ENCODE data around the gene TRIM8.
"Not testable (repeated sequence)": the region's sequence is repeated elsewhere in the genome, so short reads cannot be mapped to it uniquely, and the experiment has no call there.

The TRIM8 gene

GRCh38 chr10:102657451-102657850 is 13.2 kb downstream of the TRIM8 start:
- DNase-seq = no peak
- H3K27me3 Mint-ChIP-seq = no peaks in the 10 kb centered on the region
- H3K9me3 Mint-ChIP-seq = no peaks in the 10 kb centered on the region
- H3K4me1 Mint-ChIP-seq = peaks cover 61% of the 10 kb centered on the region
- peak overlapping the region; percentile 72 for H3K27ac Mint-ChIP-seq
- H3K36me3 Mint-ChIP-seq (ENCODE audit: low read depth) = peaks cover 36% of the 10 kb centered on the region
- ATAC-seq = no peak
- H3K4me3 Mint-ChIP-seq = no peak overlapping the region

GRCh38 chr10:102657984-102658724 is 13.9 kb downstream of the TRIM8 start:
- peaks cover 29% of the 10 kb centered on the region for H3K36me3 Mint-ChIP-seq (ENCODE audit: low read depth)
- H3K27ac Mint-ChIP-seq = peak overlapping the region; percentile 72
- H3K27me3 Mint-ChIP-seq = no peaks in the 10 kb centered on the region
- no peak for DNase-seq
- H3K4me3 Mint-ChIP-seq = no peak overlapping the region
- H3K9me3 Mint-ChIP-seq = no peaks in the 10 kb centered on the region
- no peak for ATAC-seq
- H3K4me1 Mint-ChIP-seq = peaks cover 55% of the 10 kb centered on the region

DNA sequence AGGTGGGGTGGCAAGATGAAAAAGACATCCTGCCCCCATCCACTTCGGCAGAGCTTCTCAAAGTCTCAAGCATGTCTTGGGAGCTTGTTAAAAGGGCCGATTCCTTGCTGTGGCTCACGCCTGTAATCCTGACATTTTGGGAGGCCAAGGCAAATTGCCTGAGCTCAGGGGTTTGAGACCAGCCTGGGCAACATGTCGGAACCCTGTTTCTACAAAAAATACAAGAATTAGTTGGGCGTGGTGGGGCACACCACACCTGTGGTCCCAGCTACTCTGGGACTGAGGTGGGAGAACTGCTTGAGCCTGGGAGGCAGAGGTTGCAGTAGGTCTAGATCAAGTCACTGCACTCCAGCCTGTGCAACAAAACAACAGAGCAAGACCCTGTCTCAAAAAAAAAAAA is 14.5 kb downstream of the TRIM8 start:
- Mint-ChIP-seq H3K36me3 (ENCODE audit: low read depth) (peaks cover 23% of the 10 kb centered on the region), H3K4me1 (peaks cover 49% of the 10 kb centered on the region), H3K9me3 (no peaks in the 10 kb centered on the region), H3K27ac (no peak overlapping the region), H3K27me3 (no peaks in the 10 kb centered on the region), H3K4me3 (no peak overlapping the region)
- ATAC-seq (no peak), DNase-seq (no peak)

DNA sequence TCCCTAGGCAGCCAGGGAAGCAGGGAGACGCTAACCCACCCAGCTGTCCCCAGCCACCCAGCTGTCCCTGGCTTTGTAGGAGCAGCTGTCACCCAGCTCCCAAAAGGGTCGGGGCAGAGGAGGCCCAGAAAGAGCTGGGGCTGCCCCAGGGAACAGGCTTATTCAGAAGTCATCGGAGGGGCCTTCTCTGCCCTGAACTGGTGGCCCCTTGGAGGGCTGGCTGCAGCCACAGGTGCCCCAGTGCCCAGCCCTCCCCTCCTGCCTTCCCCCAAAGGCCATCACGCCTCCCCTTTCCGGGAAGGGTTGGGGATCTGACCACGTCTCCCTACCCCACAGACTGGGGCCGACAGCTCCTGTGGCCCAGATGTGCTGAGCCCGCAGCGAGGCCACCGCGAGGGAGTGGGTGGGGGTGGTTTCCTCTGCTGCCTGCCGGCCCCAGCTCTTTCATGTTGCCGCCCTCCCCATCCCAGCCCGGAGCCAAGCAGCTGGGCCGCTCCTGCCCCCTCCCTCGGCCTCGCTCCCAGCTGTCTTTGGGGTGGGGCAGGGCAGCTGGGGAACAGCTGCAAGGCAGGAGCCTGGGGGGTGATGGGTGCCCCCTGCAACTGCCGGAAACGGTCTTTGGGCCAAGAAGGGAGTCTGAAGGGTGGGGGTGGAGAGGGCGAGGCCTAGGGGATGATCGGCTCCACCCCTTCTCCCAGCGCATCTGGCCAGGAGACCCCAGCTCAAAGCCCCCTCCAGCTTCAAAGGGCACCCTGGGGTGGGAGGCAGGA is 16.8 kb downstream of the TRIM8 start:
- peaks cover 48% of the 10 kb centered on the region for H3K4me1 Mint-ChIP-seq
- ATAC-seq (peak; percentile 81), DNase-seq (peak; percentile 85)
- no peaks in the 10 kb centered on the region for H3K27me3 Mint-ChIP-seq
- H3K36me3 Mint-ChIP-seq (ENCODE audit: low read depth) = peaks cover 10% of the 10 kb centered on the region
- H3K27ac Mint-ChIP-seq = peak overlapping the region; percentile 86
- peak overlapping the region; percentile 69 for H3K4me3 Mint-ChIP-seq
- no peaks in the 10 kb centered on the region for H3K9me3 Mint-ChIP-seq

GRCh38 chr10:102661658-102662028 is 17.4 kb downstream of the TRIM8 start:
- ATAC-seq = peak; percentile 67
- peak; percentile 43 for DNase-seq
- no peaks in the 10 kb centered on the region for H3K9me3 Mint-ChIP-seq
- H3K36me3 Mint-ChIP-seq (ENCODE audit: low read depth) = peaks cover 10% of the 10 kb centered on the region
- H3K4me3 Mint-ChIP-seq = peak overlapping the region; percentile 69
- peaks cover 48% of the 10 kb centered on the region for H3K4me1 Mint-ChIP-seq
- H3K27ac Mint-ChIP-seq = peak overlapping the region; percentile 86
- H3K27me3 Mint-ChIP-seq = no peaks in the 10 kb centered on the region

- no peak for DNase-seq
- Mint-ChIP-seq H3K27ac (no peak overlapping the region), H3K4me3 (no peak overlapping the region), H3K9me3 (no peaks in the 10 kb centered on the region), H3K4me1 (peaks cover 29% of the 10 kb centered on the region), H3K27me3 (no peaks in the 10 kb centered on the region), H3K36me3 (ENCODE audit: low read depth) (no peaks in the 10 kb centered on the region)
- ATAC-seq = no peak
Measured at GRCh38 chr10:102665904-102666509, 21.7 kb downstream of the TRIM8 start.

DNA sequence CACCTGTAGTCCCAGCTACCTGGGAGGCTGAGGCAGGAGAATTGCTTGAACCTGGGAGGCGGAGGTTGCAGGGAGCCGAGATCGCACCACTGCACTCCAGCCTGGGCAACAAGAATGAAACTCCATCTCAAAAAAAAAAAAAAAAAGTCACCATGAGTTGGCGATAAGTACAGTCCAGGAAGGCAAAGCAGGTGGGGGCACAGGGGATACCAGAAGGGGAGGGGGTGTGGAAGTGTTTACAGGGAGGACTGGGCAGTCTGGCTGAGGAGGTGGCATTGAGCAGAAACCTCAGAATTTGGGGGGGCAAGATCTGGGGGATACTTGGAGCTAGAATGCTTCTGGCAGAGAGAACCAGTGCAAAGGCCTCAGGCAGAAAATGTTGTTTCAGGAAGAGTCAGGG is 23.1 kb downstream of the TRIM8 start:
- not testable (repeated sequence) for H3K4me3 Mint-ChIP-seq

DNA sequence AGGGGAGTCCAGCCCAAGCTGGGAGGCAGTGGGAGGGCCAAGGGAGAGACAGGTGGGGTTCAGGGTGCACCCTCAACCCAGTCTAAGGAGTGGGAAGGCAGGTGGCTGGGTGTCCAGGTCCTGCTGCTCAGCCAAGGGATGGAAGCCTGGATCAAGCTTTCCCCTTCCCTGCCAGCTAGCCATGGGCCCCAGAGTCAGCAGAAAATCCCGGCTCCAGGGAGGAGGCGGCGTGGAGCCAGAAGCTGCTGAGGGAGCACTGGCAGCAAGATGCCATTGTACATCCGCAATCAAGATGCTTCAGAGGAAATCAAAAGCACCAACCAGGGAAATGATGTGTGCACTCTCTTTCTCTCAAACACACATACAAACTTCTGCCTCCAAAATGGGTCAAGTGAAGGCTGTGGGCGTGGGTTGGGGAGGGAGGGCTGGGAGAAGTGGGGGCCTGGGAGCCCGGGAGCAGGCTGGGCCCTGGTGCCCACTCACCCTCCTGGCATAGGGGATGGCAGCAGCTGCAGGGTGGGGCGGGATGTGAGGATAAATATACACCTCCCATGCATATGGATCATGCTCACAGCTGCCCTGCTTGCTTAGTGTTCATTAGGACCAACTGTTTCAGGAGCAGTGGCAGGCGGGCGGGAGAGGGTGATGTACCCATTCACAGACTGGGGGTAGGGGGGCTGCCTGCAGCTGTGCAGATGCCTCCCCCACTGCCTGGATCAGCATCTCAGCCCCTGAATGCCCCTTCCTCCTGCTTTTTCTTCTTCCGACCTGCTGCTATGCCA is 24.2 kb downstream of the TRIM8 start:
- Mint-ChIP-seq H3K4me3 (no peak overlapping the region), H3K27me3 (no peaks in the 10 kb centered on the region), H3K4me1 (peaks cover 17% of the 10 kb centered on the region), H3K27ac (no peak overlapping the region), H3K36me3 (ENCODE audit: low read depth) (no peaks in the 10 kb centered on the region), H3K9me3 (no peaks in the 10 kb centered on the region)
- ATAC-seq (no peak), DNase-seq (no peak)

More for the DNA sequence above, 23.1 kb downstream of the TRIM8 start:
- peaks cover 15% of the 10 kb centered on the region for H3K4me1 Mint-ChIP-seq
- not testable (repeated sequence) for H3K9me3 Mint-ChIP-seq; DNase-seq; H3K36me3 Mint-ChIP-seq (ENCODE audit: low read depth); H3K27ac Mint-ChIP-seq; ATAC-seq; H3K27me3 Mint-ChIP-seq

- no peaks in the 10 kb centered on the region for H3K9me3 Mint-ChIP-seq
- H3K4me3 Mint-ChIP-seq = no peak overlapping the region
- DNase-seq (peak; percentile 29), ATAC-seq (no peak)
- H3K27me3 Mint-ChIP-seq = no peaks in the 10 kb centered on the region
- no peak overlapping the region for H3K27ac Mint-ChIP-seq
- no peaks in the 10 kb centered on the region for H3K36me3 Mint-ChIP-seq (ENCODE audit: low read depth)
- H3K4me1 Mint-ChIP-seq = peaks cover 25% of the 10 kb centered on the region
Measured at GRCh38 chr10:102669206-102670064, 25.2 kb downstream of the TRIM8 start.

DNA sequence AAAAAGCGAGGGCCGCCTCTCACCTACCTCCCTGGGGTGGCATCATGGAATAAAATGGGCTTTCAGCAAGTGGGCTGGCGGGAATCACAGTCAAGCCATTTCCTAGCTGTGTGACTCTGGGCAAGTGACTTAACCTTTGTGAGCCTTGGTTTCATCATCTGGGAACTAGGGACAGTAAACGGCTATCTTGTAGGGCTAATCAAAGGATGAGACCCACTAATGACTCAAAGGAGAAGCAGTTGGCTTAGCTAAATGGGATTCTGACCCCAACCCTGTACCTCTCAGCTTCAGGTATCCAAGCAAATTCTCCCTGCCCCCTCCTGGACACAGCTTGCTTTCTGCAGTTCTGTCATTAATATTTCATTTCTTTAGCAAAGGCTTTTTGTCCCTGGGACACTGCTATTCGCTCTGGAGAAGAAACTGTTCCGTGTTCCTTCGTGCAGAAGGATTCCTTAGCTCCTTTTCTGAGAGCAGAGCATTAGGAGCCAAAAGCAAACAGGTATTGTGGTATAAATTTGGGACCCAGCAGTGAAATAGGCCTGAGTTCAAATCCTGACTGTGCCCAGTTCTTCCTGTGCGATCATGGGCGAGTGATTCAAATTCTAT is 25.9 kb downstream of the TRIM8 start:
- ATAC-seq (no peak), DNase-seq (no peak)
- Mint-ChIP-seq H3K4me3 (no peak overlapping the region), H3K27me3 (no peaks in the 10 kb centered on the region), H3K36me3 (ENCODE audit: low read depth) (no peaks in the 10 kb centered on the region), H3K27ac (no peak overlapping the region), H3K9me3 (no peaks in the 10 kb centered on the region), H3K4me1 (peaks cover 31% of the 10 kb centered on the region)

DNA sequence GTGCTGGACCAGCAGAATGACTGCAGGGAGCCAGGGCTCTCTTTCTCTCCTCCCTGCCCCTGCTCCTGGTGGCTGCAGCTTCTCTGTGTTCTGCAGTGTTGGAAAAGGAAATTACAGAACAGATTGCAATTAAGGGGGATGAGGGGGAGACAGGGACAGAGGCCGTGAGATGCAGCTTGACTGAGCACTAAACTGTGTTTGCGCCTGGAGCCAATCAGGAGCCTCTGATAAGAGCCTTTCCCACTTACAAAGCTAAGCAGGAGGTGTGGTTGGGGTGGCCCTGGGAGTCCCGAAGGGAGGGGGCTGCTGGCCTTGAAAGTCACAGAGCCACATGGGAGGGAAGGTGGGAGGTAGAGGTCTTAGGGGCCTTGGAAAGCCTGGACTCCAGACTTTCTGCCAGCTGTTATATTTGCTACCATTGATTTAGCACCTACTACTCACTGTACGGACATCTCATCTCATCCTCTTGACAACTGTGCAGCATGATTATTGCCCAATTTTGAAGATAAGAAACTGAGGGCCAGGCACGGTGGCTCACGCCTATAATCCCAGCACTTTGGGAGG is 26.7 kb downstream of the TRIM8 start:
- DNase-seq (no peak), ATAC-seq (no peak)
- Mint-ChIP-seq H3K27ac (no peak overlapping the region), H3K9me3 (no peaks in the 10 kb centered on the region), H3K27me3 (no peaks in the 10 kb centered on the region), H3K4me3 (no peak overlapping the region), H3K4me1 (peaks cover 39% of the 10 kb centered on the region), H3K36me3 (ENCODE audit: low read depth) (no peaks in the 10 kb centered on the region)

- no peaks in the 10 kb centered on the region for H3K36me3 Mint-ChIP-seq (ENCODE audit: low read depth)
- no peaks in the 10 kb centered on the region for H3K9me3 Mint-ChIP-seq
- H3K4me3 Mint-ChIP-seq = peak overlapping the region; percentile 81
- peak overlapping the region; percentile 84 for H3K27ac Mint-ChIP-seq
- no peaks in the 10 kb centered on the region for H3K27me3 Mint-ChIP-seq
- H3K4me1 Mint-ChIP-seq = peaks cover 43% of the 10 kb centered on the region
- DNase-seq = no peak
- no peak for ATAC-seq
Measured at GRCh38 chr10:102673236-102673818, 29.0 kb downstream of the TRIM8 start.
